ENCODE data around the gene GABRR2.

The GABRR2 gene

DNA sequence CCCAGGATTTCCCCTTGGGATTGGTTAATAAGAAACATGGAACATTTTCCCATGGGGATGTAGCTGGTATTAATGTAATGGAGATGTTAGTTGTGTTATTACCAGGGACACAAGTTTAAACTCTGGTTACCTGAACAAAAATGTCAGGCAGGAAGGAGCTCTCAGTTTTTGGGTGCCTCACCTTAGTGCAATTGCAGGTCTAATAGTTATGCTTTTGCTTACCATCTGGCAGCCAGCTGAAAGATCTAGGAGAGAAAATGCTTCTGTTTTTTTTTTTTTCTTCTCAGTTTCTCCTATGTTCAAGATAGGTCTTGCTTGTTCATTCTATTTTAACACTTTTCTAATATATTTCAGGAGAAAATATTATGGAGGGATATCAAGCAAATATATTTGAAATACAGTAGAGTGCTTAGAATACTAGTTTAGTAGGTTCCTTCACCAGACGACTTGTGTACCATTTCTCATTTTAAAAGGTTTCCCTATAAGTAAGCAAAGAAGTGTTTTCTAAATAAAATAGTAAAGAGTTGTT is 41.6 kb upstream of the GABRR2 start:
- TF ChIP-seq, protein P1, sequence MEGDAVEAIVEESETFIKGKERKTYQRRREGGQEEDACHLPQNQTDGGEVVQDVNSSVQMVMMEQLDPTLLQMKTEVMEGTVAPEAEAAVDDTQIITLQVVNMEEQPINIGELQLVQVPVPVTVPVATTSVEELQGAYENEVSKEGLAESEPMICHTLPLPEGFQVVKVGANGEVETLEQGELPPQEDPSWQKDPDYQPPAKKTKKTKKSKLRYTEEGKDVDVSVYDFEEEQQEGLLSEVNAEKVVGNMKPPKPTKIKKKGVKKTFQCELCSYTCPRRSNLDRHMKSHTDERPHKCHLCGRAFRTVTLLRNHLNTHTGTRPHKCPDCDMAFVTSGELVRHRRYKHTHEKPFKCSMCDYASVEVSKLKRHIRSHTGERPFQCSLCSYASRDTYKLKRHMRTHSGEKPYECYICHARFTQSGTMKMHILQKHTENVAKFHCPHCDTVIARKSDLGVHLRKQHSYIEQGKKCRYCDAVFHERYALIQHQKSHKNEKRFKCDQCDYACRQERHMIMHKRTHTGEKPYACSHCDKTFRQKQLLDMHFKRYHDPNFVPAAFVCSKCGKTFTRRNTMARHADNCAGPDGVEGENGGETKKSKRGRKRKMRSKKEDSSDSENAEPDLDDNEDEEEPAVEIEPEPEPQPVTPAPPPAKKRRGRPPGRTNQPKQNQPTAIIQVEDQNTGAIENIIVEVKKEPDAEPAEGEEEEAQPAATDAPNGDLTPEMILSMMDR (IDR thresholded peaks at IDR 0.05; ENCODE audit: borderline replicate concordance, control extremely low read depth, extremely low read depth, insufficient read depth, missing control alignments) = no peak
- DNase-seq (ENCODE audit: low spot score) = no peak
- in situ Hi-C loops (cut with MboI; ENCODE audit: low sequenced_read_pairs, unreplicated experiment) = no loop called here

DNA sequence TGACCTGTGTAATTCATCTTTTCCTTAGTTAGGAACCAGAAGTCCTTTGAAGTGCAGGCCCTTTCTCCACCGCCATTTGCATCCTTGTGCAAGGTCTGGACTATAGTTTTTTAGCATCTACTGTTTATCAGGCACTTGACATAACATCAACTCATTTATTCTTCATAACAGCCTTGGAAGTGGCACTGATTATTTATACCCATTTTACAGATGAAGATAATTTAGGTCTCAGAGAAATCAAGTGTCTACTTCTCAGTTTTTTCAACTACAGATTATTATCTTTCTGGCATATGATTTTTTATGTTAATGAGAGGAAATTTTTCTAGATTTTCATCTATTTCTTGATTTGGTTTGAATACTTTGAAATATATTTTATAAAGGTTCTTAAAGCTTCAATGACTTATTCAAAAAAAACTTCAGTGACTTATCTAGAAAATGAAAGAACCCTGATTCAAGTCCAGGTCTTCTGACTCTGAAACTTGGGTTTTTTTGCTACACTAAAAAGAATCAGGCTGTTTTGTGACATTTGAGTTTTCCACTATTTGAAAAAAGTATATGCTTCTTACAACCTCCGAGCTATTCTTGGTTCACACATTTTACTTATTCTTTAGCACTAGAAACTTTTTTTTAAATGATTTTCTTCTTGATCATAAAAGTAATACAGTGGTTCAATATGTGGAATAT is 40.6 kb upstream of the GABRR2 start:
- in situ Hi-C loops (cut with MboI; ENCODE audit: low sequenced_read_pairs, unreplicated experiment) = no loop called here
- no peak for DNase-seq (ENCODE audit: low spot score)
- TF ChIP-seq, protein P1 (IDR thresholded peaks at IDR 0.05; ENCODE audit: borderline replicate concordance, control extremely low read depth, extremely low read depth, insufficient read depth, missing control alignments) = no peak

DNA sequence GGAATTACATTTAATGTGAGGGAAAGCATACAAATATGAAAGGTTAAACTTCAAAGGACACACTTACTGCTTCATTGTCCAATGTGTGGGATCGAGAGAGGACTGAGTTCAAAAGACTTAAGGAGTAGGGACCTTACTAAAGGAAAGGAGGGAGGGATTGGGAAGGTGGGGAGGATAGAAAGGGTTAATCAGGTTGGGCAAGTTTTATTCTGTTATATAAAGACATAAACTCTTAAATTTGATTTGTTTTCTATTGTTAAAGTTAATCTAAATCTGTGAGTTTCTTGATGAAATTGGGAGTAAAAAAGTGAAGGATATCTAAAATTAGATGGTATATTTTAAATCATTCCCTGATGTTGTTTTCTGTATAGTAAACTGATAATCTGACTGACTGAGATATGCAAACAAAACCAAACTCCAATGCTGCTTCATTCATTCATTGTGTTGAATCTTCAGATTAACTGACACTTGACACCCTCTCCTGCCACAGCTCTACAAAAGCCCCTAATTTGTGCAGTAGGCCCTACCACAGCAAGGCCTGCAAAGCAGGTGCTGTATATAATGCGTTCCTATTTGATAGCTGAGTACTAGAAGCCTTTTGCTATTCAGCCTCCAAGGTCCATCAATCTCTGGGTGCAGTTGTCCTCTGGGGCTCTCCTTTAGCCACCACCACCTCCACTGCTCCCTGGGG is 38.7 kb upstream of the GABRR2 start:
- DNase-seq (ENCODE audit: low spot score) = peak; percentile 58
- TF ChIP-seq, protein P1 (IDR thresholded peaks at IDR 0.05; ENCODE audit: borderline replicate concordance, control extremely low read depth, extremely low read depth, insufficient read depth, missing control alignments) = no peak
- in situ Hi-C loops (cut with MboI; ENCODE audit: low sequenced_read_pairs, unreplicated experiment) = no loop called here

DNA sequence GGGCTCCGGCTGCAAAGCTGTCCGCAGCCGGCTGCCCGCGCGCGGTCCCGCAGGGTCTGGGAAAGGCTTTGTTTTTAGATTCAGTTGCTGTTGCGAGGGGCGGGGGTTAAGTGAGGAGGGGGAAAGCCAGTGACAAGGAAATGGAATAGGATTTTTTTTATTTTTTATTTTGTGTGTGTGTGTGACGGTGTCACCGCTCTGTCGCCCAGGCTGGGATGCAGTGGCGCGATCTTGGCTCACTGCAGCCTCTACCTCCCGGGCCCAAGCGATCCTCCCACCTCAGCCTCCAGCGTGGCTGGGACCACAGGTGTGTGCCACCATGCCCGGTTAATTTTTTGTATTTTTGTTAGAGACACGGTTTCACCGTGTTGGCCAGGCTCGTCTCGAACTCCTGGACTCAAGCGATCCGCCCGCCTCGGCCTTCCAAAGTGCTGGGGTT is 38.0 kb upstream of the GABRR2 start:
- DNase-seq (ENCODE audit: low spot score) = no peak
- TF ChIP-seq, protein P1 (IDR thresholded peaks at IDR 0.05; ENCODE audit: borderline replicate concordance, control extremely low read depth, extremely low read depth, insufficient read depth, missing control alignments) = no peak
- in situ Hi-C loops (cut with MboI; ENCODE audit: low sequenced_read_pairs, unreplicated experiment) = no loop called here

DNA sequence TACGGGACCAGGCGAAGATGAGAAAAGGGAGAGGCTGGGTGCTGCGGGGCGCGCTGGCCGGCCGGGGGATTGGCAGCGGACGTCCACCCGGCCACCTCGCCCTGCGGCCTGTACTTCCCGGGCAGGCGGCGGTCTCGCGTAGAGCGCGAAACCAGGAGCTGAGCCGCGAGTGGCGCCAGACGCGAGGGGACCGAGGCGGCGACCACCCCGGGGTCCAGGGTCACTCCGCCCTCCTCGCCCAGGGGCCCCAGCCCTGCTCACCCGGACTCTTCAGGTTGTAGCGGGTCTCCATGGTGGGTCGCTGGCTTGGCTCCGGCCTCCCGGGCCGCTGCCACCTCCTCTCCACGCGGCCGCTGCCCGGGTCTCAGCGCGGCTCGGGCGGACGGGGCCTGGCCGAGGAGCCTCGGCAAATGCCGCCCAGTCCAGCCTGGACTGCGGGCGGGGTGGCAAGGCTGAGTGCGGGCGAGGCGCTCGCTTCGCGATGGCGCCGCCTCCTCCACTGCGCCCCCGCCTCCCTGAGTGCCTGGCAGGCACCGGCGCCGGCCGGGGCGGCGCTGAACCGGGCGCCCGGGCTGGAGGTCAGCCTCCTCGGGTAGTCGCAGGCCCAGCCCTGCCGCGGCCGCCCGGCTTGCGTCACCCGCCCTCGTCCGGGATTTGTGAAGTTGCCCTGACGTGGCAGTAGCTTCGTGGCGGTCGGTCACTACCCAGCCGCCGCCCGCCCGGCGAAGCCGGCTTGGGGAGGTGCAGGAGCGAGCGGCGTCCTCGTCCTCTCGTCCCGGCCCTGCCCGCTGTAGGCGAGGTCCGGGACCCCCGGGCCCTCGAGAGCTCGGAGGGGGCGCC is 37.4 kb upstream of the GABRR2 start, which contains the start of gene UBE2J1:
TSS of gene UBE2J1 (minus strand) at position 445 of the 840 bp plus-strand sequence. CDS start at position 292, 153 bp downstream.
- TF ChIP-seq, protein P1 (IDR thresholded peaks at IDR 0.05; ENCODE audit: borderline replicate concordance, control extremely low read depth, extremely low read depth, insufficient read depth, missing control alignments) = no peak
- DNase-seq (ENCODE audit: low spot score) = peak; percentile 86
- in situ Hi-C loops (cut with MboI; ENCODE audit: low sequenced_read_pairs, unreplicated experiment) = no loop called here

DNA sequence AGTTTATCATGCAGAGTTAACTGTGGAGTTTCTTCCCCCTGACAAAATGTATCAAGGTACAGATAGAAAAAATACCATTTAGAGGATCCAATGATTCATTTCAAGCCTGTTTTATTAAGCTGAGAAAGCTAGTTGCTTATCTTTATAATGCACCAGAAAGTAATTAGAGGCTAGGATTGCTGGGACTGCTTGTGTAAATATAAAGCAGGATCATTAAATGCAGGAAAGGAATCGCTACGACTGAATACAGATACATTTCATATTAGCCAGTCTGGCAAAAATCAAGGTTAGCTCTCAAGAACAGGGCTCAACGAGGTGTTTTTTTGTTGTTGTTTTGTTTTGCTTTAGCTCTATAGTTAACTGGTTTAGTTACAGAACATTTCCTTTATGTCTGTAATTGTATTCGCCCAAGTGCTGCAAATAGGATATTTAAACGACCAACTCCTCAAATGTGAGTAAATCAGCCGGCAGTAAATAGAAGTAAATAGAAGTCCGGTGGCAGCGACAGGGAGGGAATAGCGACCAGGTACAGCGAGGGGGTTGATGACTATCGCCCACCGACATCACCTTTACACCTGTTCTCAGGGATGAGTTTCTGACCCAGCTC is 36.7 kb upstream of the GABRR2 start:
- in situ Hi-C loops (cut with MboI; ENCODE audit: low sequenced_read_pairs, unreplicated experiment) = no loop called here
- TF ChIP-seq, protein P1 (IDR thresholded peaks at IDR 0.05; ENCODE audit: borderline replicate concordance, control extremely low read depth, extremely low read depth, insufficient read depth, missing control alignments) = no peak
- DNase-seq (ENCODE audit: low spot score) = no peak

All from GM13976 (cell line).